HCT116 (cell line): ENCODE data around the gene RIT2. TPM values are rescaled to one million over a fixed set of nuclear protein-coding genes. Genes with fewer than 3 reads are reported as not detected.

Source experiments
- ATAC-seq: fragments of 200-7000 bp; cut with Tn5 transposase; 2 replicates; pipeline ENCODE4 v1.9.1; 2020; ENCODE audit warnings: mild to moderate bottlenecking, moderate library complexity
- BruUV-seq: library from RNA; stranded (reverse); fragments of 400-500 nt; replicated peaks from 2 replicates; lab custom pipeline; 2021; lab: Mats Ljungman, UMichigan
- CTCF ChIA-PET: fragments of 300-600 bp; sonication (Branson Sonifier 250); formaldehyde crosslinking; loops from one replicate; lab custom pipeline; 2021; ENCODE audit warnings: antibody characterized with exemption; lab: Charles Lee
- POLR2A ChIA-PET: fragments of 300-600, 350-600 bp; sonication (Branson Sonifier 250); formaldehyde crosslinking; loops from one replicate; lab custom pipeline; 2021; ENCODE audit warnings: antibody characterized with exemption; lab: Charles Lee
- RAD21 ChIA-PET, 2 experiments: fragments of 300-600 bp; sonication (Branson Sonifier 250); formaldehyde crosslinking; loops; one replicate each; lab custom pipeline; 2023; ENCODE audit warnings: low total read pairs in 2 of 2; ENCODE audit not compliant: uncharacterized antibody in 2 of 2, unreplicated experiment in 2 of 2, low non-redundant PET in 1 of 2; lab: Charles Lee
- DNase-seq: peaks from one replicate; pipeline ENCODE4 v3.0.0-alpha.2; 2010; ENCODE audit warnings: low read depth, low spot score
- H2AFZ ChIP-seq: fragments of 200-600 bp; shearing (Covaris generic), sonication (generic); 2 replicates; pipeline ENCODE4 v1.6.1; 2017; ENCODE audit warnings: low read depth, mixed run types, mixed read lengths, antibody characterized with exemption, low read length; ENCODE audit not compliant: poor library complexity, severe bottlenecking
- H3K27ac ChIP-seq: 2 replicates; pipeline ENCODE4 v1.5.1; 2012; ENCODE audit warnings: low read depth, low read length
- H3K27me3 ChIP-seq: fragments of 200-600 bp; sonication (generic); 2 replicates; pipeline ENCODE4 v1.6.1; 2016; ENCODE audit warnings: mixed run types, low read length, mixed read lengths; ENCODE audit not compliant: insufficient read depth
- H3K36me3 ChIP-seq, 2 experiments: fragments of 200-500 bp in 1 of 2; fragments of 200-600 bp in 1 of 2; sonication (Bioruptor generic) in 1 of 2; sonication (generic) in 1 of 2; 2 replicates each; pipeline versions ENCODE4 v1.5.1 to v1.6.1; 2014 to 2016; ENCODE audit warnings: low read length in 2 of 2, inconsistent platforms in 1 of 2, mixed read lengths in 1 of 2, mixed run types in 1 of 2; ENCODE audit not compliant: insufficient read depth in 2 of 2, control insufficient read depth in 1 of 2
- H3K4me1 ChIP-seq, 2 experiments: fragments of 200-600 bp in 1 of 2; sonication (generic) in 1 of 2; 2 replicates each; pipeline versions ENCODE4 v1.5.1 to v1.6.1; 2012 to 2017; ENCODE audit warnings: low read length in 2 of 2, inconsistent platforms in 1 of 2, mild to moderate bottlenecking in 1 of 2, mixed read lengths in 1 of 2, mixed run types in 1 of 2, moderate library complexity in 1 of 2; ENCODE audit not compliant: insufficient read depth in 2 of 2, control insufficient read depth in 1 of 2
- H3K4me2 ChIP-seq: fragments of 200-600 bp; sonication (generic); 2 replicates; pipeline ENCODE4 v1.6.1; 2017; ENCODE audit warnings: mixed run types, low read length, mixed read lengths
- H3K4me3 ChIP-seq, 2 experiments: fragments of 200-600 bp in 1 of 2; sonication (generic) in 1 of 2; replicated peaks in 1 of 2; 2 replicates each; pipeline ENCODE4 v1.5.1; 2011 to 2016; ENCODE audit warnings: low read length in 2 of 2, control low read depth in 1 of 2, low read depth in 1 of 2, mild to moderate bottlenecking in 1 of 2, mixed read lengths in 1 of 2, mixed run types in 1 of 2
- H3K79me2 ChIP-seq: fragments of 200-600 bp; sonication (generic); 2 replicates; pipeline ENCODE4 v1.6.1; 2017; ENCODE audit warnings: mild to moderate bottlenecking, mixed run types, low read length, moderate library complexity, mixed read lengths; ENCODE audit not compliant: insufficient read depth
- H3K9ac ChIP-seq: fragments of 200-600 bp; sonication (generic); 2 replicates; pipeline ENCODE4 v1.6.1; 2016; ENCODE audit warnings: low read length, mixed read lengths
- H3K9me2 ChIP-seq: fragments of 200-600 bp; sonication (generic), shearing (Covaris generic); 2 replicates; pipeline ENCODE4 v1.6.1; 2017; ENCODE audit warnings: mixed run types, mild to moderate bottlenecking, moderate library complexity; ENCODE audit not compliant: insufficient read depth
- H3K9me3 ChIP-seq, 2 experiments: fragments of 200-500 bp in 1 of 2; fragments of 200-600 bp in 1 of 2; sonication (Bioruptor generic) in 1 of 2; sonication (generic) in 1 of 2; 2 replicates each; pipeline ENCODE4 v1.6.1; 2014 to 2017; ENCODE audit warnings: low read length in 2 of 2, mixed read lengths in 2 of 2, inconsistent platforms in 1 of 2, low read depth in 1 of 2, mild to moderate bottlenecking in 1 of 2, mixed run types in 1 of 2, moderate library complexity in 1 of 2; ENCODE audit not compliant: control insufficient read depth in 1 of 2, insufficient read depth in 1 of 2
- H4K20me1 ChIP-seq: fragments of 200-600 bp; sonication (generic), shearing (Covaris generic); 2 replicates; pipeline ENCODE4 v1.6.1; 2017; ENCODE audit warnings: mixed run types, mild to moderate bottlenecking, moderate library complexity; ENCODE audit not compliant: insufficient read depth
- CBX3 ChIP-seq: IDR thresholded peaks from 2 replicates; pipeline ENCODE4 v1.6.1; 2012; ENCODE audit warnings: low read depth
- CEBPB ChIP-seq: IDR thresholded peaks from 2 replicates; pipeline ENCODE4 v1.6.1; 2012; ENCODE audit warnings: low read depth
- ELF1 ChIP-seq: IDR thresholded peaks from 2 replicates; pipeline ENCODE4 v1.6.1; 2012; ENCODE audit warnings: low read depth, borderline replicate concordance
- FOSL1 ChIP-seq: IDR thresholded peaks from 2 replicates; pipeline ENCODE4 v1.6.1; 2012; ENCODE audit warnings: low read depth
- POLR2A ChIP-seq: IDR thresholded peaks from 2 replicates; pipeline ENCODE4 v1.7.0; 2011; ENCODE audit warnings: borderline replicate concordance; ENCODE audit not compliant: insufficient read depth, insufficient read length; ENCODE audit errors: extremely low read depth
- SIN3A ChIP-seq: IDR thresholded peaks from 2 replicates; pipeline ENCODE4 v1.6.1; 2012; ENCODE audit warnings: low read depth
- intact Hi-C: fragments of 100-400 bp; cut with micrococcal nuclease; formaldehyde crosslinking; loops from 2 replicates; pipeline ENCODE4 v1.10.0; 2022
- total RNA-seq: library from RNA; stranded (reverse); gene quantifications from one replicate; pipeline ENCODE4 v1.2.1, GENCODE V29; 2021; ENCODE audit not compliant: unreplicated experiment
- TF ChIP-seq, protein P1 (sequence below): IDR thresholded peaks from 2 replicates; pipeline ENCODE4 v1.6.1; 2012; ENCODE audit warnings: low read depth
- TF ChIP-seq, protein P2 (sequence below), 3 experiments: fragments of 200-600 bp in 1 of 3; sonication (generic) in 1 of 3; IDR thresholded peaks in 2 of 3; conservative IDR thresholded peaks in 1 of 3; 2 replicates each; pipeline ENCODE4 v1.5.1; 2012 to 2017; ENCODE audit warnings: low read depth in 2 of 3, low read length in 2 of 3, antibody characterized with exemption in 1 of 3, borderline replicate concordance in 1 of 3, control low read depth in 1 of 3, mild to moderate bottlenecking in 1 of 3, mixed read lengths in 1 of 3, mixed run types in 1 of 3, moderate library complexity in 1 of 3; ENCODE audit not compliant: insufficient read depth in 1 of 3

RIT2 gene
- total RNA-seq, 1 experiment from 2014 or later: not detected

DNA sequence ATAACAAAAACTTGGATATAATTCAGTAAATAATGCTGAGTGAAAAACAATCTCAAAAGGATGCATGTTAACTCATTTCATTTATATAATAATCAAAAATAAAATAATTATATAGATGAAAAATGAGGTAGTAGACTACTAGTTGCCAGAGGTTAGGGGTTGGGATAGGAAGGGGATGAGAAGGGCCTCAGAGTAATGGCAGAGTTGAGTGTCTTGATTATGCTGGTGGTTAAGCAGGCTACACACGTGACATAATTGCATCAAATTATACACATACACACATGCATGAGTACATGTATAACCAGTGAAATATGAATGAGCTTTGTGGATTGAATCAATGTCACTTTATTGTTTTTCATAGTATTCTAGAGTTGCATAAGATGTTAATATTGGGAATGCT is 201.0 kb downstream of the RIT2 start:
- no peak for TF ChIP-seq CBX3
- no peak for TF ChIP-seq CEBPB
- TF ChIP-seq POLR2A: no peak
- TF ChIP-seq SIN3A: no peak
- TF ChIP-seq, protein P1, sequence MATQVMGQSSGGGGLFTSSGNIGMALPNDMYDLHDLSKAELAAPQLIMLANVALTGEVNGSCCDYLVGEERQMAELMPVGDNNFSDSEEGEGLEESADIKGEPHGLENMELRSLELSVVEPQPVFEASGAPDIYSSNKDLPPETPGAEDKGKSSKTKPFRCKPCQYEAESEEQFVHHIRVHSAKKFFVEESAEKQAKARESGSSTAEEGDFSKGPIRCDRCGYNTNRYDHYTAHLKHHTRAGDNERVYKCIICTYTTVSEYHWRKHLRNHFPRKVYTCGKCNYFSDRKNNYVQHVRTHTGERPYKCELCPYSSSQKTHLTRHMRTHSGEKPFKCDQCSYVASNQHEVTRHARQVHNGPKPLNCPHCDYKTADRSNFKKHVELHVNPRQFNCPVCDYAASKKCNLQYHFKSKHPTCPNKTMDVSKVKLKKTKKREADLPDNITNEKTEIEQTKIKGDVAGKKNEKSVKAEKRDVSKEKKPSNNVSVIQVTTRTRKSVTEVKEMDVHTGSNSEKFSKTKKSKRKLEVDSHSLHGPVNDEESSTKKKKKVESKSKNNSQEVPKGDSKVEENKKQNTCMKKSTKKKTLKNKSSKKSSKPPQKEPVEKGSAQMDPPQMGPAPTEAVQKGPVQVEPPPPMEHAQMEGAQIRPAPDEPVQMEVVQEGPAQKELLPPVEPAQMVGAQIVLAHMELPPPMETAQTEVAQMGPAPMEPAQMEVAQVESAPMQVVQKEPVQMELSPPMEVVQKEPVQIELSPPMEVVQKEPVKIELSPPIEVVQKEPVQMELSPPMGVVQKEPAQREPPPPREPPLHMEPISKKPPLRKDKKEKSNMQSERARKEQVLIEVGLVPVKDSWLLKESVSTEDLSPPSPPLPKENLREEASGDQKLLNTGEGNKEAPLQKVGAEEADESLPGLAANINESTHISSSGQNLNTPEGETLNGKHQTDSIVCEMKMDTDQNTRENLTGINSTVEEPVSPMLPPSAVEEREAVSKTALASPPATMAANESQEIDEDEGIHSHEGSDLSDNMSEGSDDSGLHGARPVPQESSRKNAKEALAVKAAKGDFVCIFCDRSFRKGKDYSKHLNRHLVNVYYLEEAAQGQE: no peak
- no peak for TF ChIP-seq ELF1
- TF ChIP-seq, protein P2, sequence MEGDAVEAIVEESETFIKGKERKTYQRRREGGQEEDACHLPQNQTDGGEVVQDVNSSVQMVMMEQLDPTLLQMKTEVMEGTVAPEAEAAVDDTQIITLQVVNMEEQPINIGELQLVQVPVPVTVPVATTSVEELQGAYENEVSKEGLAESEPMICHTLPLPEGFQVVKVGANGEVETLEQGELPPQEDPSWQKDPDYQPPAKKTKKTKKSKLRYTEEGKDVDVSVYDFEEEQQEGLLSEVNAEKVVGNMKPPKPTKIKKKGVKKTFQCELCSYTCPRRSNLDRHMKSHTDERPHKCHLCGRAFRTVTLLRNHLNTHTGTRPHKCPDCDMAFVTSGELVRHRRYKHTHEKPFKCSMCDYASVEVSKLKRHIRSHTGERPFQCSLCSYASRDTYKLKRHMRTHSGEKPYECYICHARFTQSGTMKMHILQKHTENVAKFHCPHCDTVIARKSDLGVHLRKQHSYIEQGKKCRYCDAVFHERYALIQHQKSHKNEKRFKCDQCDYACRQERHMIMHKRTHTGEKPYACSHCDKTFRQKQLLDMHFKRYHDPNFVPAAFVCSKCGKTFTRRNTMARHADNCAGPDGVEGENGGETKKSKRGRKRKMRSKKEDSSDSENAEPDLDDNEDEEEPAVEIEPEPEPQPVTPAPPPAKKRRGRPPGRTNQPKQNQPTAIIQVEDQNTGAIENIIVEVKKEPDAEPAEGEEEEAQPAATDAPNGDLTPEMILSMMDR (IDR thresholded peaks at IDR 0.05 in 2 of 3, conservative IDR thresholded peaks at IDR 0.05 in 1 of 3; ENCODE audit: borderline replicate concordance in 1 of 3, insufficient read depth in 1 of 3, low read depth in 2 of 3, low read length in 2 of 3): no peak
- no peak for TF ChIP-seq FOSL1
- TF ChIP-seq, all 23 proteins: peak for 0
- H3K27me3 ChIP-seq: no peaks in the 10 kb centered on the region
- intact Hi-C loops: no loop called here
- H3K9ac ChIP-seq: no peak overlapping the region
- RAD21 ChIA-PET: no interaction called here
- no peak overlapping the region for H3K4me3 ChIP-seq
- H4K20me1 ChIP-seq: no peaks in the 10 kb centered on the region
- DNase-seq (no peak), ATAC-seq (no peak)
- H3K9me2 ChIP-seq: no peaks in the 10 kb centered on the region
- CTCF ChIA-PET: no interaction called here
- H3K4me2 ChIP-seq: no peak overlapping the region
- H3K36me3 ChIP-seq: no peaks in the 10 kb centered on the region
- POLR2A ChIA-PET: no interaction called here
- H3K4me1 ChIP-seq: no peaks in the 10 kb centered on the region
- no peak overlapping the region for H3K27ac ChIP-seq
- no TSS peak for BruUV-seq
- H3K9me3 ChIP-seq: peaks cover 4 to 28% of the 10 kb centered on the region in 2 experiments; a peak in 2 of 4 replicates
- H3K79me2 ChIP-seq: no peaks in the 10 kb centered on the region
- H2AFZ ChIP-seq: no peak overlapping the region
